ENCODE measurements around the gene SRSF9. TPM values are rescaled to one million over a fixed set of nuclear protein-coding genes. Genes with fewer than 3 reads are reported as not detected.
"Not testable (repeated sequence)": the region's sequence is repeated elsewhere in the genome, so short reads cannot be mapped to it uniquely, and the experiment has no call there.

SRSF9 gene
- total RNA-seq (151 and 157 TPM in 2 replicates), polyA plus RNA-seq (96.3 and 188 TPM in 2 replicates), polyA minus RNA-seq (124 and 127 TPM in 2 replicates)
- total RNA-seq (2013): 114 TPM

- H3K9me3 ChIP-seq (ENCODE audit: control extremely low read depth in 1 of 3, control insufficient read depth in 2 of 3, insufficient read depth in 1 of 3, low read length in 2 of 3): no peaks in the 10 kb centered on the region
- peak; percentile 95 for TF ChIP-seq CTCF (IDR thresholded peaks at IDR 0.05)
- no peak for TF ChIP-seq EZH2 (IDR thresholded peaks at IDR 0.05; ENCODE audit: borderline replicate concordance, insufficient read depth, low read depth, low read length, poor library complexity, severe bottlenecking)
- H3K9ac ChIP-seq (ENCODE audit: low read length): peak within 1 kb of the TSS; percentile 74
- H3K36me3 ChIP-seq (replicated peaks in 1 of 2; ENCODE audit: control extremely low read depth in 1 of 2, control insufficient read depth in 1 of 2, extremely low read depth in 1 of 2, insufficient read depth in 2 of 2, low read length in 1 of 2): peaks cover 4 to 19% of the 10 kb centered on the region in 2 experiments
- H3K4me3 ChIP-seq (ENCODE audit: control extremely low read depth in 1 of 5, extremely low read depth in 1 of 5, insufficient read depth in 1 of 5, low read depth in 2 of 5, low read length in 4 of 5): peak within 1 kb of the TSS; percentile 62 to 81 (median 74)
- H3K4me1 Mint-ChIP-seq: peaks cover 33% of the 10 kb centered on the region
- H3K4me3 Mint-ChIP-seq: peak within 1 kb of the TSS; percentile 91
- peak within 1 kb of the TSS; percentile 93 for H3K4me2 ChIP-seq (replicated peaks; ENCODE audit: low read depth, low read length, poor library complexity, severe bottlenecking)
- H2AFZ ChIP-seq (ENCODE audit: insufficient read depth, low read depth, low read length, poor library complexity, severe bottlenecking): peak within 1 kb of the TSS; percentile 99
- CTCF ChIA-PET: interaction anchor here (0.6 to 1.8 kb wide), 12 partner anchors 17 to 168 kb away, joined by 3 to 10 read pairs (median 3); partner anchors contain the start of genes DYNLL1 and SIRT4
- H3K79me2 ChIP-seq (ENCODE audit: control insufficient read depth, insufficient read depth, low read length): peaks cover 64% of the 10 kb centered on the region
- H3K27me3 ChIP-seq (replicated peaks in 1 of 4; ENCODE audit: control extremely low read depth in 1 of 4, control insufficient read depth in 3 of 4, insufficient read depth in 4 of 4, low read length in 3 of 4): no peaks in the 10 kb centered on the region
- no peaks in the 10 kb centered on the region for H3K9me3 Mint-ChIP-seq (ENCODE audit: insufficient read depth)
- WGBS (ENCODE audit: insufficient coverage): under 1% methylated on average over 88 of the region's 88 CpGs
- peak; percentile 99 for DNase-seq
- H3K27ac ChIP-seq (ENCODE audit: low read length in 2 of 2): peak within 1 kb of the TSS; percentile 80 to 94
- POLR2A ChIA-PET: interaction anchor here (0.5 to 2.1 kb wide), 6 partner anchors 23 to 1099 kb away, joined by 3 to 26 read pairs (median 9); partner anchors contain the start of genes DYNLL1, RNU4-1, RNU4-2 and SIRT4
- peak; percentile 87 for ATAC-seq (ENCODE audit: low read depth)
- H3K27me3 Mint-ChIP-seq: no peaks in the 10 kb centered on the region
- intact Hi-C loops (cut with micrococcal nuclease): loop anchor here (1.0 to 10.0 kb wide), 8 partner anchors 23 to 435 kb away; partner anchors contain the start of genes COQ5, COX6A1, DYNLL1 and GATC
- peaks cover 20% of the 10 kb centered on the region in 2 donors for H3K4me1 ChIP-seq (ENCODE audit: control insufficient read depth in 2 of 2, insufficient read depth in 2 of 2, low read length in 2 of 2)
- peaks cover 41% of the 10 kb centered on the region for H4K20me1 ChIP-seq (ENCODE audit: control insufficient read depth, insufficient read depth, low read length, poor library complexity, severe bottlenecking)
- H3K27ac Mint-ChIP-seq: peak within 1 kb of the TSS; percentile 89
Observed at GRCh38 chr12:120469450-120470149, at the start of gene SRSF9. Gene SRSF9 (minus strand): TSS chr12:120469748. CDS start chr12:120469609, 139 bp downstream.

- intact Hi-C loops (cut with micrococcal nuclease); H3K9me3 Mint-ChIP-seq (ENCODE audit: insufficient read depth); CTCF ChIA-PET; H3K4me3 Mint-ChIP-seq; H3K9me3 ChIP-seq (ENCODE audit: control extremely low read depth in 1 of 3, control insufficient read depth in 2 of 3, insufficient read depth in 1 of 3, low read length in 2 of 3); H3K4me1 Mint-ChIP-seq; H3K27me3 Mint-ChIP-seq; H3K9ac ChIP-seq (ENCODE audit: low read length); H3K27ac Mint-ChIP-seq; H4K20me1 ChIP-seq (ENCODE audit: control insufficient read depth, insufficient read depth, low read length, poor library complexity, severe bottlenecking); H3K4me3 ChIP-seq (ENCODE audit: control extremely low read depth in 1 of 5, extremely low read depth in 1 of 5, insufficient read depth in 1 of 5, low read depth in 2 of 5, low read length in 4 of 5); H3K4me2 ChIP-seq (replicated peaks; ENCODE audit: low read depth, low read length, poor library complexity, severe bottlenecking); H3K79me2 ChIP-seq (ENCODE audit: control insufficient read depth, insufficient read depth, low read length); ATAC-seq (ENCODE audit: low read depth); H2AFZ ChIP-seq (ENCODE audit: insufficient read depth, low read depth, low read length, poor library complexity, severe bottlenecking); H3K4me1 ChIP-seq (ENCODE audit: control insufficient read depth in 2 of 2, insufficient read depth in 2 of 2, low read length in 2 of 2); H3K27me3 ChIP-seq (replicated peaks in 1 of 4; ENCODE audit: control extremely low read depth in 1 of 4, control insufficient read depth in 3 of 4, insufficient read depth in 4 of 4, low read length in 3 of 4); DNase-seq; H3K27ac ChIP-seq (ENCODE audit: low read length in 2 of 2): not testable (repeated sequence)
- peaks cover 3 to 13% of the 10 kb centered on the region in 2 experiments for H3K36me3 ChIP-seq (replicated peaks in 1 of 2; ENCODE audit: control extremely low read depth in 1 of 2, control insufficient read depth in 1 of 2, extremely low read depth in 1 of 2, insufficient read depth in 2 of 2, low read length in 1 of 2)
- POLR2A ChIA-PET: interaction anchor here (0.6 kb wide), 1 partner anchor 9 kb away, joined by 9 read pairs; no protein-coding TSS in a partner anchor
- 100% methylated on average over 4 of the region's 8 CpGs for WGBS (ENCODE audit: insufficient coverage)
Observed at GRCh38 chr12:120519324-120519723, 49.8 kb upstream of the SRSF9 start.
